MM.1S (cell line): ENCODE measurements around the gene PRG3.

Experiments
- DNase-seq: peaks from one replicate; pipeline ENCODE4 v3.0.0-alpha.2; 2015
- H2AFZ ChIP-seq: fragments of 300-600 bp; sonication (generic); 2 replicates; pipeline ENCODE4 v1.6.0; 2016; ENCODE audit warnings: antibody characterized with exemption, low read length
- H3F3A ChIP-seq: fragments of 300-600 bp; sonication (generic); 2 replicates; pipeline ENCODE4 v1.6.1; 2016; ENCODE audit warnings: mild to moderate bottlenecking, antibody characterized with exemption, low read length, moderate library complexity, mixed read lengths; ENCODE audit not compliant: insufficient read depth
- H3K27ac ChIP-seq: fragments of 300-600 bp; sonication (generic); 2 replicates; pipeline ENCODE4 v1.5.1; 2016; ENCODE audit warnings: mild to moderate bottlenecking, low read length
- H3K27me3 ChIP-seq: fragments of 300-600 bp; sonication (generic); replicated peaks from 2 replicates; pipeline ENCODE4 v1.6.0; 2016; ENCODE audit warnings: low read length; ENCODE audit not compliant: insufficient read depth
- H3K36me3 ChIP-seq: fragments of 300-600 bp; sonication (generic); replicated peaks from 2 replicates; pipeline ENCODE4 v1.6.1; 2016; ENCODE audit warnings: mild to moderate bottlenecking, low read length, mixed read lengths; ENCODE audit not compliant: insufficient read depth
- H3K4me1 ChIP-seq: fragments of 300-600 bp; sonication (generic); 2 replicates; pipeline ENCODE4 v1.6.1; 2016; ENCODE audit warnings: low read length, mixed read lengths
- H3K4me2 ChIP-seq: fragments of 300-600 bp; sonication (generic); 2 replicates; pipeline ENCODE4 v1.6.0; 2016; ENCODE audit warnings: low read depth, low read length
- H3K4me3 ChIP-seq: fragments of 300-600 bp; sonication (generic); 2 replicates; pipeline ENCODE4 v1.5.1; 2016; ENCODE audit warnings: low read length, mixed read lengths
- H3K79me2 ChIP-seq: fragments of 300-600 bp; sonication (generic); 2 replicates; pipeline ENCODE4 v1.6.1; 2016; ENCODE audit warnings: mixed run types, low read length, mixed read lengths
- H3K9ac ChIP-seq: fragments of 300-600 bp; sonication (generic); 2 replicates; pipeline ENCODE4 v1.6.1; 2016; ENCODE audit warnings: low read length, mixed read lengths
- H3K9me2 ChIP-seq: fragments of 300-600 bp; sonication (generic); replicated peaks from 2 replicates; pipeline ENCODE4 v1.6.1; 2016; ENCODE audit warnings: mild to moderate bottlenecking, low read length, mixed read lengths; ENCODE audit not compliant: insufficient read depth
- H3K9me3 ChIP-seq: fragments of 300-600 bp; sonication (generic); replicated peaks from 2 replicates; pipeline ENCODE4 v1.6.1; 2016; ENCODE audit warnings: mild to moderate bottlenecking, low read length, mixed read lengths; ENCODE audit not compliant: insufficient read depth
- H4K20me1 ChIP-seq: fragments of 300-600 bp; sonication (generic); 2 replicates; pipeline ENCODE4 v1.6.1; 2016; ENCODE audit warnings: mild to moderate bottlenecking, low read length, moderate library complexity, mixed read lengths; ENCODE audit not compliant: insufficient read depth
- CTCF ChIP-seq: fragments of 300-600 bp; sonication (generic); IDR thresholded peaks from 2 replicates; pipeline ENCODE4 v1.5.1; 2016; ENCODE audit warnings: antibody characterized with exemption, low read length, mixed read lengths
- EZH2 ChIP-seq: fragments of 300-600 bp; sonication (generic); optimal IDR thresholded peaks from 2 replicates; pipeline ENCODE3; 2017; ENCODE audit warnings: low read depth, mild to moderate bottlenecking, antibody characterized with exemption, low read length, mixed read lengths
- EZH2phosphoT487 ChIP-seq: fragments of 300-600 bp; sonication (generic); IDR thresholded peaks from 2 replicates; pipeline ENCODE4 v1.6.1; 2018; ENCODE audit warnings: antibody characterized with exemption, low read length

PRG3 gene

GRCh38 chr11:57421805-57422204 is 40.9 kb upstream of the PRG3 start:
- H3K4me2 ChIP-seq, result no peak overlapping the region
- peaks cover 8% of the 10 kb centered on the region for H3F3A ChIP-seq
- H2AFZ ChIP-seq, result no peak overlapping the region
- H3K9me3 ChIP-seq, result no peaks in the 10 kb centered on the region
- no peak for DNase-seq
- no peak overlapping the region for H3K4me3 ChIP-seq
- no peaks in the 10 kb centered on the region for H3K9me2 ChIP-seq
- TF ChIP-seq EZH2 (no peak), CTCF (no peak), EZH2phosphoT487 (no peak)
- no peaks in the 10 kb centered on the region for H3K79me2 ChIP-seq
- no peaks in the 10 kb centered on the region for H4K20me1 ChIP-seq
- no peak overlapping the region for H3K27ac ChIP-seq
- H3K4me1 ChIP-seq, result peaks cover 23% of the 10 kb centered on the region
- H3K27me3 ChIP-seq, result no peaks in the 10 kb centered on the region
- no peaks in the 10 kb centered on the region for H3K36me3 ChIP-seq
- H3K9ac ChIP-seq, result no peak overlapping the region

- TF ChIP-seq CTCF (no peak), EZH2 (no peak), EZH2phosphoT487 (no peak)
- Histone ChIP-seq H2AFZ (no peak overlapping the region), H3K9me2 (no peaks in the 10 kb centered on the region), H3K79me2 (no peaks in the 10 kb centered on the region), H3K36me3 (no peaks in the 10 kb centered on the region), H3K27me3 (no peaks in the 10 kb centered on the region), H3K4me3 (no peak overlapping the region), H3K4me2 (no peak overlapping the region), H3K27ac (no peak overlapping the region), H3K9me3 (no peaks in the 10 kb centered on the region), H3K9ac (no peak overlapping the region), H4K20me1 (no peaks in the 10 kb centered on the region), H3K4me1 (peaks cover 22% of the 10 kb centered on the region), H3F3A (peaks cover 8% of the 10 kb centered on the region)
- DNase-seq, result no peak
Measured at GRCh38 chr11:57421066-57421465, 40.1 kb upstream of the PRG3 start.

GRCh38 chr11:57419146-57419545 is 38.2 kb upstream of the PRG3 start:
- Histone ChIP-seq H3K9me3 (no peaks in the 10 kb centered on the region), H3K4me1 (peaks cover 3% of the 10 kb centered on the region), H2AFZ (no peak overlapping the region), H3K4me3 (no peak overlapping the region), H3K79me2 (no peaks in the 10 kb centered on the region), H3K27me3 (no peaks in the 10 kb centered on the region), H3F3A (no peaks in the 10 kb centered on the region), H3K27ac (no peak overlapping the region), H4K20me1 (no peaks in the 10 kb centered on the region), H3K9me2 (no peaks in the 10 kb centered on the region), H3K9ac (no peak overlapping the region), H3K4me2 (no peak overlapping the region), H3K36me3 (no peaks in the 10 kb centered on the region)
- no peak for DNase-seq
- TF ChIP-seq EZH2 (no peak), EZH2phosphoT487 (no peak), CTCF (no peak)

GRCh38 chr11:57418131-57418530 is 37.2 kb upstream of the PRG3 start:
- Histone ChIP-seq H3K27me3 (no peaks in the 10 kb centered on the region), H3K9ac (no peak overlapping the region), H4K20me1 (no peaks in the 10 kb centered on the region), H3K9me3 (no peaks in the 10 kb centered on the region), H3K9me2 (no peaks in the 10 kb centered on the region), H3K4me1 (no peaks in the 10 kb centered on the region), H3K79me2 (no peaks in the 10 kb centered on the region), H3K4me2 (no peak overlapping the region), H2AFZ (no peak overlapping the region), H3K36me3 (no peaks in the 10 kb centered on the region), H3K27ac (no peak overlapping the region), H3K4me3 (no peak overlapping the region), H3F3A (no peaks in the 10 kb centered on the region)
- TF ChIP-seq EZH2phosphoT487 (no peak), EZH2 (no peak), CTCF (no peak)
- no peak for DNase-seq
